NCI-H1417 treated with DMSO at 0.1 percent for 48 hours (cell line): ENCODE results near the gene ARPC2.

Source experiments
- DNase-seq: peaks from one replicate; lab custom pipeline; 2025; lab: John Stamatoyannopoulos, UW

ARPC2 gene

DNA sequence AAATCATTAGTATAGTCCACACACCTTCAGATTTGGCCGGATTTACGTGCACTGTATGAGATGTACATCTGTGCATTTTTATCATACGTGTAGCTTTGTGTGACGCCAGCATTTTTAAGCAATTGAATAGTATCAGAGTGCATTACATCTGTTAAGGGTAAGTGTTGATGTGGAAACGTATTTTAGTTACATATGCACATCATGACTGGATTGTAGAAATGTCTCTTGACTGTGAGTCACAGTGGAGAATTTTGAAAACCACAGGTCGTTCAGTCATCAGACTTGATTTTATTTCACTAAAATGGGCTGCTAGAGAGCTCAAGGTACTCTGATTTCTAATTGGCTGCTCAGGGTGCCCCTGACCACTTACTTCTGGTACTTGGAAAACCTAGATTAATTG lies 38.5 kb downstream of the ARPC2 start:
- no peak for DNase-seq

DNA sequence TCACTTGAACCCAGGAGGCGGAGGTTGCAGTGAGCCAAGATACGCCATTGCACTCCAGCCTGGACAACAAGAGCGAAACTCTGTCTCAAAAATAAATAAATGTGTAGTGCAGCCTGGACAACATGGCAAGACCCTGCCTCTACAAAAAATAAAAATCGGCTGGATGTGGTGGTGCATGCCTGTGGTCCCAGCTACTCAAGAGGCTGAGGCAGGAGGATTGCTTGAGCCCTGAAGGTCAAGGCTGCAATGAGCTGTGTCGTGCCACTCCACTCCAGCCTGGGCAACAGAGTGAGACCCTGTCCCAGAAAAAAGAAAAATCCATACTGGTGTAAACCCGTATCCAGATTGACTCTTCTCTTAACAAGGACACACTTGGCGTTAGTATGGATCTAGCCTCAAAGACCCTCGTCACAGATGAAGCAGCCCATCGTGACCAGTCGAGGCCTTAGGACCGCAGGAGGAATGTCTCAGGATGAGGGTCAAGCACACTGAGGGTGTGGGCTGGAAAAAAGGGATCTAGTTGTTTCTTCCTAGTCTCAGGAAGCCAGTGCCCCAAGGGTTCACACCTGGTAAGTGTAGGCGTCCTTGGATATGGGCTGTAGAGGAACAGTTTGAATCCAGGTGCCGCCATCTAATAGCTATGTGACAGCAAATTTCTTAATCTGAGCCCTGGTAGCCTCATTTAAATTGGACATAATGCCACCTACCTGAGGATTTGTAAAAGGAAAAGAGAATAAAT lies 39.8 kb downstream of the ARPC2 start:
- DNase-seq, result no peak

DNA sequence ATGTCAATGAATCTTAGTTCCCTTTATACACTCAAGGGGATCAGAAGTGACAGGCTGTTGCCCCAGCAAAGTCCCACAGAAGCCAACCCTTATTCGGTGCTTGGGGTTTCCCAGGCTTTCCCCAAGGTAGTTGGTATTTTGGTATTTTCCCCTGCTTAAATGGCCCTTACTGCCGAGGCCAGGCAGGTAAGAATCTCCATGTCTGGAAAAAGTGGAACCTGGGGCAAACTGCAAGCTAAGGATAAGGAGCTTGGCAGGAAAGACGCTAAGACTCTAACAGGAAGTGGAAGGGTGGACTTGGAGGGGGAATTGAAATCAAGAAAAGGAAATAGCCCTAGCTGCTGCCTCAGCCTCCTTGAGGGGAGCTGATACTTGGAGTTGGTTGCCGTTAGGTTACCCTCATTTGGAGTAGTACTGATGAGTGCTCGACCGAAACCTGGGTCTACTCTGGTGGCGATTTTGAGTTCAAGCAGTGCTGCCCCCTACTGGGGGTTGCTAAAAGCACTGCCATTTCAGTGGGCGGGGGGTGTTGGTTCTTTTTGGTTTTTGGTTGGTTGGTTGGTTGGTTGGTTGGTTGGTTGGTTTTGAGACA lies 40.5 kb downstream of the ARPC2 start:
- no peak for DNase-seq

DNA sequence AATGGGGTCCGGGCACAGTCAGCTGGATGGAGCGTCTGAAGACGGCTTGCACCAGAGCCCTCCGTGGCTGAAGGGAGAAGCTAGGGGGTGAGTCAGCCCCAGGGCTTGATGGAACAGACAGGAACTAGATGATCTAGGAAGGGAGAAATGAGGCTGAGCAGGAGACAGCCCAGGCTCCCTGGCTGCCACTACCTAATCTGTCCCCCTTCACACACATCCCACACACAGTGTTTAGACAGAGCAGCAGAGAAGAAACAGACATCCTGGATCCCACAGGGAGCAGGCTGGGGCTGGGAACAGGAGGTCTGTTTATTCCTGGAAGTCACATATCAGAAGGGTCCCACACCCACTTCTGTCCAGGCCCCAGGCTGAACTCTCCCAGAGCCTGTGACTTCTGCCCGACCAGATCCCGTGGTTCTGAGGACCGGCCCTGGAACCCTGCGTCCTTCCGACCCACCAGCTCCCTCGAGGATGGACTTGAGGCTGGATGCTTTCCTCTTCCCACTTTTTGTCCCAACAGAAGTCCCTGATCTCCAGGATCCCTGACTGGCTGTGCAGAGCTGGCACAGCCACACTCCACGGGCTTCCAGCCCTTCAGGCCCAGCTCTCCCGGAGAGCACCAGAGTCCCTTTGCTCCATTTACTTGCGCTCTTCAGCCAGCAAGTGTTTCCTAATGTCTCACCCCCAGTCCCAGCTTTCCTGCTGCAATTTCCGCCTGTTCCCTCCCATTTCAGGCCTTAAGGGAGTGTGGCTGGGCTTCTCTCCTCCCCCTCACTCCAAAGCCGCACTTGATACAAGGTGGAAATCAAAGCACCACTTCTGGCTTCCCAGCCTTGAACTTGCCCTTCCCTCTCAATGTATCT lies 42.3 kb downstream of the ARPC2 start:
- DNase-seq, result no peak

GRCh38 chr2:218260166-218260565 lies 43.2 kb downstream of the ARPC2 start:
- DNase-seq, result no peak

GRCh38 chr2:218260742-218261422 lies 43.9 kb downstream of the ARPC2 start, which contains the start of gene GPBAR1:
Gene GPBAR1, plus strand, starts transcription at chr2:218261015. Its CDS starts 1,710 bp downstream, at chr2:218262725.
- DNase-seq, result no peak

- no peak for DNase-seq
These were observed 44.6 kb downstream of the ARPC2 start for GRCh38 chr2:218261423-218262236.

DNA sequence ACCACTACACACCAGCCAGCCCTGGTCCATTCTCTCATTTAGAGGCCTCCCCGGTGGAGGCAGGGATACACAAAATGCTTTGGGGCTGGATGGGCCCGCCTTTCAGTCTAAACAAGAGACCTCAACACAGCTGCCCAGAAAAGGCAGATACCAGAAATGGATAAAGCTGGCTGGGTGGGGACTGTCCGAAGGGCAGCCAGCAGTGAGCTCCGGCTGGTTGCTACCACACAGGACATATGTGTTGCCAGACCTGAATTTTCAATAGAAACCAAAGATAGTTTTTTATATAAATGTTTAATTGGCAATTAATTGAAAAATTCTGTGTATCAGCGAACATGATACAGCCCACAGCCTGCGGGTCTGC lies 45.2 kb downstream of the ARPC2 start:
- no peak for DNase-seq

- no peak for DNase-seq
These were observed 45.9 kb downstream of the ARPC2 start for GRCh38 chr2:218262631-218263586.

DNA sequence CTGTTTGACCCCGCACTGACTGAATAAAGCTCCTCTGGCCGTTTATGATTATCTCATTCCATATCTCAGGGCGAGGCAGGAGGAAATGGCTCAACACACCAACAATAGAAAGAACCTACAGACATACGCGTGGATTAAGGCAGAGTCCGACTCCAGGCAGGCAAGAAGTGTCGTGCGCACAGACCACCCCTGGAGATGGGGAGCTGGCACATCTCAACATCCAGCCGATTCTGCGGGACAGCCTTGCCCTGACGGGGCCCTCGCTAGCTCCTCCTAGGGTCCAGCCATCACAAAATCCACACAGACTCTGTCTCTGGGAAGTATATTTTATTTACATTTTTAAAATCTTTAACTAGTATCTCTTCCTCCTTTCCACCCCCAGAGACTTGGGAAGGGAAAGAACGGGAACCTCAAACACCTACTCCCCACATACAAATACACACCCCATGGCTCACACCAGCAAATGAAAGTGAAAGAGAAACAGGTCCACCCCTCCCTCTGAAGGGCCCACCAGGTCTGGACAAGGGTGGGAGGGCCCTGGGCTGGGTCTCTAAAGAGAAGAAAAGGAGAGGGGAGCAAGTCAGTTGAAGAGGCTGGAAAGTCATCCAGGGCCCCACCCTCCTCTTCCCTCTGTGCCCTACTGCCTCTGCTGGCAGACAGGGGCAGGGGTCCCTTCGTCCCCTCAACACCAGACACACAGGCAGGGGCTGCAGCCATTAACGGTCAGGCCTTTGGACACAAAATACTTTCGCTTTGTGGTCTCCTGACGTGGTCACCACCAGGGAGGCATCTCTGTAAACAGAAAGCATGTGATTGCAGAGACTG lies 47.0 kb downstream of the ARPC2 start:
- no peak for DNase-seq

GRCh38 chr2:218264773-218265561 lies 48.0 kb downstream of the ARPC2 start:
- no peak for DNase-seq

- DNase-seq, result no peak
These were observed 48.6 kb downstream of the ARPC2 start for GRCh38 chr2:218265626-218266025.

DNA sequence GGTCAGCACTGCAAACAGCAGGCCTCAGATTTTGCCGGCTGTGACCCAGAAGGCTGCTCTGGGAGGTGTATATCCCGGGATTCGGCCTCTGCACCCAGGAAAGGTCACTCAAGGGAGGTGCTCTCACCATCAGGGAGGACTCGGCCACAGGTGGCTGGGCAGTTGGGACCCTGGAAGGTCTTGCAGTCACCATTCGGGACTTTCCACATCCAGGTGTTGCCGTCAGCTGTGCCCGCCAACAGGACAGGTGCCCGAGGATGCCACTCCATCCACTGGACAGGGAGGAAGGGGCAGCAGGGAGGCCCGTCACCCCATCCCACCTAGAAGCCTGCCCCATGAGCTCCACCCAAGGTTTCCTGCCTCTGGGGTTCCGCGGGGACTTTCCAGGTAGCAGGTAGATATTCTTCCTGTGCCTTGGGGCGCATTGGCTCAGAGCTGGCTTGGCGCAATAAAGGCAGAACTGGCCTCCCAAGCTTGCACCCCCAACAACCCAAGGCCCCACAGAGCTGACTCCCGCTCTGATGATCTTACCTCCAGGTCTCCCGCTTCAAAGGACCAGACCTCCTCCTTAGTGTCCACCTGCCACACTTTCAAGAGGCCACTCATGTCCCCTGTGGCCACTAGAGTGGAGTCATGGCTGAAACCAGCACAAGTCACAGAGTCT lies 49.5 kb downstream of the ARPC2 start:
- DNase-seq, result no peak

GRCh38 chr2:218267259-218267658 lies 50.3 kb downstream of the ARPC2 start:
- no peak for DNase-seq

DNA sequence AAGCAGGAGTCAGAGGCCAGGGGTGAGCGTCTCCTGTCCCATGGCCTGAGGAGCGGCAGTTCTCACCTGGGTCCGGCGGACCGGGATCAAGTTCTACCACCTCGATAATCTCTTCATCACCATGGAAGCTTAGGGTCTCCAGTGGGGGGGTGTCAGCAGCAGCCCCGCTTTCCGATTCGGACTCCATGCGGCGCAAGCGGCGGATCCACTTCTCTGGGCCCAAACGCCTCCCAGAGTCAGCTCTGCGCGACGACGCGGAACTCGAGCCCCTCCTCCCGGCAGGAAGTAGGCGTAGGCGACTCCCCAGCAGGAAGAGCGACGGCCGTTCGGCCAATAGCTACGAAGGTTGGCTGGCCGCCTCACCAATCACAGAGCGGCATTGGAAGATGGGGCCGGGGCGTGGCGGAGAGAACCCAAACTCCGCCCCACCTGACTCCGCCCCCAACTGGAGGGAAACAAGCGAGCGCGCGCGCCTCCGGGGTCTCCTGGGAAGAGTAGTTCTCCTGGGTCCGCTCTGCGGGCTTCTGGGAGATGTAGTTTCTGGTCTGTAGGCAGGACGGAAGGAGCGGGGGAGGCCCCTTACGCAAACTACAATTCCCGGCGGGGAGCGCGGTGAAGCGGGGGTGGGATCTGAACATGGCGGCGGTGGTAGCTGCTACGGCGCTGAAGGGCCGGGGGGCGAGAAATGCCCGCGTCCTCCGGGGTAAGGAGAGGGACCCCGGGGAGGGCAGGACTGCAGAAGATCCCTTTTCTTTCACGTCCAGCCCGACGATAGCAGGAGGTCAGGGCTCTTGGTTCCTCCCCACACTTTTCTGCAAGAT lies 53.1 kb downstream of the ARPC2 start, which contains the start of the genes AAMP and PNKD:
TSS of gene AAMP (minus strand) at position 238 of the 821 bp plus-strand sequence. CDS start at position 187, 51 bp downstream.
TSS of gene PNKD (plus strand) at position 620 of the 821 bp plus-strand sequence. CDS start at position 637, 17 bp downstream.
- DNase-seq, result peak; percentile 90

DNA sequence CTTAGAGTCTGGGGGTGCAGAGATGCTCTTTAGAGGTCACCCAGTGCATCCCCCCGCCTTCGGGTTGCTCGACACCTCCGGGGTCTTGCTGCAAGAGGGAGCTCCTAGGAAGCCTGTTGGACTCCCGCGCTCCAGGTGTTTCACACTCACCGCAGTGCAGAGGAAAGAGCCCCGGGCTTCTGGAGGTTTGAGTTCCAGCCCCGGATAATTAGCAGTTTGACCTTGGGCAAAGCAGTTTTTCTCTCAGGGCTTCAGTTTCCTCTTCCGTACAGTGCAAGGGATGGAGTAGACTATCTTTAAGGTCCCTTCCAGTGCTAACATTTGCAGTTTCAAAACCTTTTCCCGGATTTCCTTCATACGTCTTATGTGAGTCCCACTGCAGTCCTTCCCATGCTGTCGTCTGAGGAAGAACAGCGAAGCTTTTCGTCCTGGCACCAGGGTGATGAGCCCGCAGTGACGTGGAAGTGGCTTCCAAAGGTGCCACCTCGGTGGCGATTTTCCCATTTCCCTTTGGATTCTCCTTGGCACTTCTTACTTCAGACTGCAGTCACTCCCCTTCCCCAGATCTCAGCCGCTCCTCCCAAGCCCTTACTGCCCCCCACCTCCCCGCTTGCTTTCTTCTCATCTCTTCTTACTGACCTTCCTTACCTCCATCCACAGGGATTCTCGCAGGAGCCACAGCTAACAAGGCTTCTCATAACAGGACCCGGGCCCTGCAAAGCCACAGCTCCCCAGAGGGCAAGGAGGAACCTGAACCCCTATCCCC lies 53.9 kb downstream of the ARPC2 start:
- no peak for DNase-seq
